ENCODE measurements around the gene AHNAK2.

DNA sequence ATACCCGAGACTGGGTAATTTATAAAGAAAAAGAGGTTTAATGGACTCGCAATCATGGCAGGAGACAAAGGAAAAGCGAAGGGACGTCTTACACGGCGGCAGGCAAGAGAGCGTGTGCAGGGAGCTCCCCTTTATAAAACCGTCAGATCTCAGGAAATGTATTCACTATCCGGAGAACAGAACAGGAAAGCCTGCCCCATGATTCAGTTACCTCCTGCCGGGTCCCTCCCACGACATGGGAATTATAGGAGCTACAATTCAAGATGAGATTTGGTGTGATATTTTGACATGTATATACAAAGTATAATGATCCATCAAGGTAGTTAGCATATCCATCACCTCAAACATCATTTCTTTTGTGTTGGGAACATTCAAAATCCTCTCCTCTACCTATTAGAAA is 45.0 kb upstream of the AHNAK2 start:
- TF ChIP-seq, protein P1, sequence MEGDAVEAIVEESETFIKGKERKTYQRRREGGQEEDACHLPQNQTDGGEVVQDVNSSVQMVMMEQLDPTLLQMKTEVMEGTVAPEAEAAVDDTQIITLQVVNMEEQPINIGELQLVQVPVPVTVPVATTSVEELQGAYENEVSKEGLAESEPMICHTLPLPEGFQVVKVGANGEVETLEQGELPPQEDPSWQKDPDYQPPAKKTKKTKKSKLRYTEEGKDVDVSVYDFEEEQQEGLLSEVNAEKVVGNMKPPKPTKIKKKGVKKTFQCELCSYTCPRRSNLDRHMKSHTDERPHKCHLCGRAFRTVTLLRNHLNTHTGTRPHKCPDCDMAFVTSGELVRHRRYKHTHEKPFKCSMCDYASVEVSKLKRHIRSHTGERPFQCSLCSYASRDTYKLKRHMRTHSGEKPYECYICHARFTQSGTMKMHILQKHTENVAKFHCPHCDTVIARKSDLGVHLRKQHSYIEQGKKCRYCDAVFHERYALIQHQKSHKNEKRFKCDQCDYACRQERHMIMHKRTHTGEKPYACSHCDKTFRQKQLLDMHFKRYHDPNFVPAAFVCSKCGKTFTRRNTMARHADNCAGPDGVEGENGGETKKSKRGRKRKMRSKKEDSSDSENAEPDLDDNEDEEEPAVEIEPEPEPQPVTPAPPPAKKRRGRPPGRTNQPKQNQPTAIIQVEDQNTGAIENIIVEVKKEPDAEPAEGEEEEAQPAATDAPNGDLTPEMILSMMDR (IDR thresholded peaks at IDR 0.05; ENCODE audit: low read length), result no peak
- TF ChIP-seq EZH2 (optimal IDR thresholded peaks at IDR 0.05; ENCODE audit: low read depth, low read length) (no peak), EZH2phosphoT487 (IDR thresholded peaks at IDR 0.05; ENCODE audit: low read length) (no peak)

All from MM.1S (cell line).